A673 (cell line): Measurements from ENCODE around the gene OPRM1. TPM values are rescaled to one million over a fixed set of nuclear protein-coding genes. Genes with fewer than 3 reads are reported as not detected.
A peak's percentile ranks its signal among the peaks of the same experiment; 100 is the strongest.

Experiments
- BruUV-seq: library from RNA; stranded (reverse); fragments of 400-500 nt; replicated peaks from 2 replicates; lab custom pipeline; 2021; lab: Mats Ljungman, UMichigan
- CTCF ChIA-PET: fragments of 300-600 bp; sonication (Branson Sonifier 250); formaldehyde crosslinking; loops from one replicate; lab custom pipeline; 2022; ENCODE audit warnings: antibody characterized with exemption; lab: Charles Lee
- POLR2A ChIA-PET: fragments of 300-600 bp; sonication (Branson Sonifier 250); formaldehyde crosslinking; loops from one replicate; lab custom pipeline; 2022; ENCODE audit warnings: antibody characterized with exemption; ENCODE audit not compliant: low non-redundant PET; lab: Charles Lee
- DNase-seq: peaks from one replicate; pipeline ENCODE4 v3.0.0-alpha.2; 2015; ENCODE audit warnings: low spot score
- H3K27ac ChIP-seq: fragments of 200-600 bp; sonication (generic); 2 replicates; pipeline ENCODE4 v1.5.1; 2016; ENCODE audit warnings: mixed run types, low read depth, mild to moderate bottlenecking, mixed read lengths, antibody characterized with exemption, low read length; ENCODE audit not compliant: poor library complexity, severe bottlenecking
- H3K27me3 ChIP-seq: fragments of 200-600 bp; sonication (generic); replicated peaks from 2 replicates; pipeline ENCODE4 v1.6.1; 2017; ENCODE audit warnings: mixed run types, low read depth, mild to moderate bottlenecking, mixed read lengths, antibody characterized with exemption, low read length; ENCODE audit not compliant: insufficient read depth, poor library complexity
- H3K36me3 ChIP-seq: fragments of 200-600 bp; sonication (generic); 2 replicates; pipeline ENCODE4 v1.6.1; 2016; ENCODE audit warnings: mixed run types, mild to moderate bottlenecking, mixed read lengths, antibody characterized with exemption, low read length; ENCODE audit not compliant: insufficient read depth, poor library complexity, severe bottlenecking
- H3K4me1 ChIP-seq: fragments of 200-600 bp; sonication (generic); 2 replicates; pipeline ENCODE4 v1.6.1; 2017; ENCODE audit warnings: mixed run types, mild to moderate bottlenecking, mixed read lengths, antibody characterized with exemption, low read length; ENCODE audit not compliant: insufficient read depth, poor library complexity, severe bottlenecking
- H3K4me3 ChIP-seq: fragments of 200-600 bp; sonication (generic); 2 replicates; pipeline ENCODE4 v1.5.1; 2016; ENCODE audit warnings: low read depth, mixed run types, mild to moderate bottlenecking, mixed read lengths, low read length; ENCODE audit not compliant: poor library complexity, severe bottlenecking
- H3K9me3 ChIP-seq: fragments of 200-600 bp; sonication (generic); 2 replicates; pipeline ENCODE4 v1.6.1; 2016; ENCODE audit warnings: mixed run types, low read depth, mild to moderate bottlenecking, mixed read lengths, antibody characterized with exemption, low read length; ENCODE audit not compliant: poor library complexity, severe bottlenecking
- CTCF ChIP-seq: fragments of 300-800, 200-600 bp; sonication (generic); conservative IDR thresholded peaks from 2 replicates; pipeline ENCODE4 v1.5.1; 2017; ENCODE audit warnings: low read depth, mild to moderate bottlenecking, antibody characterized with exemption, low read length, moderate library complexity, mixed read lengths
- EZH2 ChIP-seq: fragments of 200-600 bp; sonication (generic); IDR thresholded peaks from 2 replicates; pipeline ENCODE4 v1.6.1; 2017; ENCODE audit warnings: borderline replicate concordance, low read depth, mild to moderate bottlenecking, mixed read lengths, antibody characterized with exemption, low read length; ENCODE audit not compliant: poor library complexity, severe bottlenecking
- intact Hi-C: fragments of 100-400 bp; cut with micrococcal nuclease; formaldehyde crosslinking; loops from one replicate; pipeline ENCODE4 v1.10.0; 2022; ENCODE audit not compliant: unreplicated experiment
- total RNA-seq: library from RNA; stranded (reverse); gene quantifications from 2 replicates; pipeline ENCODE4 v1.2.3, GENCODE V29; 2021

Gene OPRM1
- total RNA-seq, 1 experiment from 2014 or later = not detected

GRCh38 chr6:153994811-153995210 lies 44.2 kb upstream of the OPRM1 start:
- POLR2A ChIA-PET = no interaction called here
- intact Hi-C loops = no loop called here
- no peak for TF ChIP-seq EZH2
- TF ChIP-seq CTCF = no peak
- no peak for DNase-seq
- CTCF ChIA-PET = no interaction called here
- BruUV-seq = no TSS peak
- Histone ChIP-seq H3K4me3 (no peak overlapping the region), H3K4me1 (no peaks in the 10 kb centered on the region), H3K27ac (no peak overlapping the region), H3K27me3 (no peaks in the 10 kb centered on the region), H3K9me3 (no peaks in the 10 kb centered on the region), H3K36me3 (no peaks in the 10 kb centered on the region)

- no TSS peak for BruUV-seq
- POLR2A ChIA-PET = no interaction called here
- no peaks in the 10 kb centered on the region for H3K27me3 ChIP-seq
- DNase-seq = no peak
- H3K36me3 ChIP-seq = no peaks in the 10 kb centered on the region
- CTCF ChIA-PET = no interaction called here
- H3K9me3 ChIP-seq = no peaks in the 10 kb centered on the region
- H3K27ac ChIP-seq = no peak overlapping the region
- no peaks in the 10 kb centered on the region for H3K4me1 ChIP-seq
- TF ChIP-seq CTCF = no peak
- TF ChIP-seq EZH2 = no peak
- no peak overlapping the region for H3K4me3 ChIP-seq
- intact Hi-C loops = no loop called here
Measured at GRCh38 chr6:153997221-153997620, 41.8 kb upstream of the OPRM1 start.

- ChIA-PET CTCF (no interaction called here), POLR2A (no interaction called here)
- H3K36me3 ChIP-seq = no peaks in the 10 kb centered on the region
- no peak overlapping the region for H3K4me3 ChIP-seq
- no peaks in the 10 kb centered on the region for H3K4me1 ChIP-seq
- peaks cover 4% of the 10 kb centered on the region for H3K27me3 ChIP-seq
- no peak for TF ChIP-seq EZH2
- TF ChIP-seq CTCF = no peak
- H3K27ac ChIP-seq = no peak overlapping the region
- intact Hi-C loops = no loop called here
- BruUV-seq = no TSS peak
- peak; percentile 15 for DNase-seq
- H3K9me3 ChIP-seq = no peaks in the 10 kb centered on the region
Measured at GRCh38 chr6:154001494-154002285, 37.4 kb upstream of the OPRM1 start.
